HG03060 (cell line): ENCODE results near the gene C14orf180.

Experiments
- ATAC-seq: cut with Tn5 transposase; IDR thresholded peaks from one replicate; pipeline ENCODE4 v1.9.1; 2021; ENCODE audit warnings: low read depth, moderate number of reproducible peaks; ENCODE audit not compliant: unreplicated experiment

C14orf180 gene

DNA sequence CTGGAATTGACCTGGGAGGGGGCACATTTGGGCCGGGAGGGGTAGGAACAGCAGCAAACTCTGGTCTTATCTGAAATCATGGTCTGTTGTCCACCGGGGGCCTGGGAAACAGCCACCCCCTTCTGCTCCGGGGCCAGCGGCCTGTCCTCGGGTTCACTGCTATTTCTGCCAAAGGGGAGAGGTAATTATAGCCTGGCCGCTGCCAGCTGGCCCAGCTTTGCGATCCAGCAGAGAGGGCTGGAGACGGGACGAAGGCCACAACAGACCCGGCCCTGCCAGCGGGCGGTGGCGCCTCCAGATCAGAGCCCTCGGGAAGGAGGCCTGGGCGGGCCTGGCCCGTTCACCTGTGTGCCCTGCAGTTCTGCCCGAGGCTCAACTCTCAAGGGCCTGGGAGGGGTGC lies at the start of gene C14orf180:
TSS of gene C14orf180 (plus strand) at position 258 of the 400 bp plus-strand sequence. CDS start 6,667 bp downstream, outside the sequence.
- no peak for ATAC-seq

DNA sequence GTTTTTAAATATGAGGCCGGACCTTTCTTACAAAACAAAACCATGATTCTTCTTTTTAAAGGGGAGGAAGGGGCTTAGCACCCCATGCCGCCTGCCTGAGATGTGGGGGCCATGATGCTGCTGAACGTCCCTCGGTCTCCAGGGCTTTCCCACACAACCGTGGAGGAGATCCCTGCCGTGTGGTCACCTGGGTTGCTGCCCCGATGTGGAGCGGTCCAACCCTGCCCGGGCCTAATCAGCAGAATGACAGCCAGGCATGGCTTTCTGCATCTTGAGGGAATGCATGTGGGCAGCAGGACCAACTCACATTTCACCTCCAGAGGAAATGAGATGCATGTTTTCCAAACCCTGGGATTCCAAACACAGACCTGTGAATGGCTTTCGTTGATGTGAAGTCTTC lies 48.9 kb upstream of the C14orf180 start:
- ATAC-seq = no peak

DNA sequence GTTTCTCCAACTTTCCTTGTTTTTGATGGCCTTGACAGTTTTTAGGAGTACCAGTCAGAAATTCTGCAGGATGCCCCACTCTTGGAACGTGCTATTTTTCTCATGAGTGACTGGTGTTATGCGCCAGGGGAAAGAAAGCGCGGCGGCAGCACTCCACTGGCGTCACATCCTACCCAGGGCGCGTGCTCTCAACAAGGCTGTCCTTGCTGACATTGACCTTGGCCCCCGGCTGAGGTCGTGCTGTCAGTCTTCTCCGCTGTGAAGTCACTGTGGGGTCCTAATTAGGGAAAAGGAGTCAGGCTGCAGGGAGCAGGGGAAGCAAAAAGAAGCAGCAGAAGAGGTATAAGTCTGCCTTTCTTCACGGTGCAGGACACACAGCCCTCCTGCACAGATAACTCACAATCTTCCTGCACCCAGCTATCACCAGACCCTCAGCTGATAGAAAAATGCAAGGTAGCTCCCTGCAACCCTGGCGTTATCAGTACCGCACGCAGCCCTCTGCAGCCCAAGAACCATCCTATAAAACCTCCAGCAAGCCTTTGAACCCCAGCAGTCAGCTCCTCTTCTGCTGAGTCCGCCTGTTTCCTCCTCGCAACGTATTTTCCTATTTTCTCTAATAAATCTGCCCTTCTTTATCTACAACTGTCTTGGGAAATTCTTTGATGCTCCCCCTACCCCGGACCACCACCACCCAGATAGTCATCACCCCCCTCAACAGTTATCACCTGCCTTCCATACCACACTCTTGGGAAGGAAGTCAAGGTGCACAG lies 48.0 kb upstream of the C14orf180 start:
- no peak for ATAC-seq

DNA sequence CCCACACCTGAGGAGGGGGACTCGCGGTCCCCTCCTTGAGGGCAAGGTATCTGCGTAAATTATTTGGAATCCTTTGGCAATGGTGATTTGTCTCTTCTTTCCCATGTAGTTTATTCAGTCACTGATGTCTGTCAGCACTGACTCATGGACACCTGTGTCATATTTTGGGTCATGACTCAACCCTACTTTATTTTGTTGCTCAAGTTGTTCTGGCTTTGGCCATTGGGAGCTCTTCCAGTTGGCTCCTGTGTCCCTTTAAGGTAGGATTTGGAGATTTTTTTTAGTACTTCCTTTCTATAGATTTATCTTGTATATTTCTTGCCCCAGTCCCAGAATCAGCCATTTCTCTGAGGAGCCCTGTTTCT lies 47.4 kb upstream of the C14orf180 start:
- no peak for ATAC-seq

DNA sequence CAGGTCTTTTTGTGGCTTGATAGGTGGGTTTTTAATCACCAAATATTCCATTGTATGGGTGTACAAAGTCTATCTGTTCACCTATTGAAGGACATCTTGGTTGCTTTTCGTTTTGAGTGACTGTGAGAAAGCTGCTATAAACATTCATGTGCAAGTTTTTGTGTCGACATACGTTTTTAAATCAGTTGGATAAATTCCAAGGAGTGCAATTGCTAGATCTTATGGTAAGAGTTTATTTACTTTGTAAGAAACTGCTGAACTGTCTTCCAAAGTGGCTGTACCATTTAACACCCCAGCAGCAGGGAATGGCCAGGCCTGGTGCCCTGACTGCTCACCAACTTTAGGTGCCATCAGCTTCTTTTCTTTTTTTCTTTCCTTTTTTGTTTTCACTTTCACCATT lies 45.5 kb upstream of the C14orf180 start:
- no peak for ATAC-seq

DNA sequence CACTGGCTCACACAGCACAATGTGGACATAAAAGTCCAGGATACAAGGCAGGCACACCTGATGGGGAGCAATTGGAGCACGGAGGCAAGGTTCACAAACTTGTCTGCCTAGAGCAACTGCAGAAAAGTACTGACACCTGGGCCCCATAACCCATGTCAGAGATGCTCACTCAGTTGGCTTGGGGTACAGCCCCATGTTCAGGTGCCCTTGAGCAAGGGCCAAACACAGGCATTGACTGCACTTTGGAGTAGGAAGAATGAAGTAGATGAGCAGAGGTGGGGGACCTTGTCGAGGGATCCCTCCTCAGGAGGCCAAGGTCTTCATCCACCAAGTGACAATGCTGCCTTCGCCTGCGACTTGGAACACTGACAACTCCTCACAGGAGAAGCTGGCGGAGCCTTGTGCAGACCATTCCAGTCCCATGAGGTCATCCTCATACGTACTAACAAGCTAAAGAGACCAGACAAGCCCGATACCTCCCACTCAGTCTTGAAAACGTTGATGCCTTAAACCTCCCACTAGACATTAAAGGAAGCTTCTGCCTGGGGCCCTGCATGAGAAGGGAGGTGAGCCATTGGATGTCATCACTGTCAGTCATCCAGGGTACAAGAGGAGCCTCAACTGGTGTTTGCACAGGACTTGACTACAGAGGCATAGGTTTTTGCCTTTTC lies 42.5 kb upstream of the C14orf180 start:
- no peak for ATAC-seq

DNA sequence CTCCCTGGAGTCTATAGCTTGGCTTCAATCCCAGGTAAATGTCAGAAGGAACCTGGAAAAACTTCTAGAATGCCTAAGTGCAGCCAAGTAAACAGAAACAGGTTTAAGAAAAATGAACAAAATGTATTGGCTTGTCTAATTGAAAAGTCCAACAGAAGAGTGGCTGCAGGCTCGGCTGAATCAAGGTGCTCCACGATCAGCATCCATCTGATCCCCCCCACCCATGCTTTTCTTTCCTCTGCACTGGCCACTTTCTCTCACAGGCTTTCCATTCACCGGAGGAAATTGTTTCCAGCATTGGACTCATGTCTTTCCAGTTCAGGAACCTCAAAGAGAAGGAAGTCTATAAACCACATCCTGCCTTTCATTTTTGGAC lies 42.0 kb upstream of the C14orf180 start:
- ATAC-seq = no peak

DNA sequence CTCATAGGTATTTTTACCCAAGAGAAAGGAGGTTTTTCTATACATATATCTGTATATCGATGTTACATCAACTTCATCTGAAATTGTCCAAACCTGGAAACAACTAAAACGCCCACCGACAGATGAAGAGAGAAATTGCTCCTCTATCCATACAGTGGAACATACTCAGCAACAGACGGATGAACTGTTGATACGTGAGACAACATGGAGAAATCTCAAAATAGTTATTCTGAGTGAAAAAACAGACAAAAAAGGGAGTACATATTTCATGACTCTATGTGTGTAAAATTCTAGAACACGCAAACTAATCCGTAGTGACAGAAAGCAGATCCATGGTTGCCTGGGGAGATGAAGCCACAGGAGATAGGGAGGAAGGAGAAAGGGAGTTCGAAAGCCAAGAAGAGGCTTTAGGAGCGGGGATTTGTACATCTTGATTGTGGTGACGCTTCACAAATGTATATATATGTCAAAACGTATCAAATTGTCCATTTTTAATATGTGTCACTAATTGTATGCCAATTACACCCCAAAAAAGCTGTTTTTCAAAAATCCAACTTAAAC lies 37.6 kb upstream of the C14orf180 start:
- no peak for ATAC-seq

DNA sequence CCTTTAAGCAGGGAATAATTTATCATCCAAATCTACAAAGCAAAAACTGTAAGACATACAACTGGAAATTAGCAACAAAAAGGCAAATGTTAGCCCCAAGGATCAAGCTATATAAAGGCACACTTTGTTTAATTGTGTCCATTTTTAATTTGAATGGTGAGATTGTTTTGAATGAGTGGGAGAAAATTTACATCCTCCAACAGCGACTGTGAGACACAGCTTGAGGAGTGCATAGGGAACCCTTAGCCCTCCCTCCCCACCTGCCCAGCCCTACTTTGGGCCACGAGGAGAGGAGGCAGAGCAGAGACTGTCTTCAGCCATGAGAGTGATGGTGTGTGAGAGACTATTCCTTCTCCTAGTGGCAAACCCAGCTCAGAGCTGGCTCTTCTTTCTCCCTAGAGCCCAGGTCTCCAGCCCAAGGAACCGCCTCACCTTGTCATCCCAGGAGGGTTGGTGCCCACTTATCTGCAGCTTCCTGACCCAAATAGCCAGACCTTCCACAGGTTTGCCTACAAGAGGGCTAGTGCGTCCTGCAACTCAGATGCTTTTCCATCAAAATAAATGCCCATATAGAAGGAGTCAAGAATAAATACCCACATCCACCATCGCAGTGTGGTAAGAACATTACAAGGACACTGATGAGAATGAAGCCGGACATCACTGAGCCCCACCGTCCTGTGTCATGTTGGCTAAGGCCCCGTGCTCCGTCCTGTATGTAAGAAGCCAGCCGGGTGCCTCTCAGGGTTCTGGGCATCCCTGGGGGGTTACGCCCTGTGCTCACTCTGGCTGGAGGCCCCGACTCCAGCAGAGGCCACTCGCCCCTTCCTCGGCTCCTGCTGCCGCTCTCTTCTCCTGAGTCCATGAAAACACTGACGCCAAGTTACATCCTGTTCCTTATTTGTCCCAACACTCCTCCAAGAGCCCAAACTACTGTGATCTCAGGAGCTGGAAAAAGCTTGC lies 36.4 kb upstream of the C14orf180 start:
- no peak for ATAC-seq

DNA sequence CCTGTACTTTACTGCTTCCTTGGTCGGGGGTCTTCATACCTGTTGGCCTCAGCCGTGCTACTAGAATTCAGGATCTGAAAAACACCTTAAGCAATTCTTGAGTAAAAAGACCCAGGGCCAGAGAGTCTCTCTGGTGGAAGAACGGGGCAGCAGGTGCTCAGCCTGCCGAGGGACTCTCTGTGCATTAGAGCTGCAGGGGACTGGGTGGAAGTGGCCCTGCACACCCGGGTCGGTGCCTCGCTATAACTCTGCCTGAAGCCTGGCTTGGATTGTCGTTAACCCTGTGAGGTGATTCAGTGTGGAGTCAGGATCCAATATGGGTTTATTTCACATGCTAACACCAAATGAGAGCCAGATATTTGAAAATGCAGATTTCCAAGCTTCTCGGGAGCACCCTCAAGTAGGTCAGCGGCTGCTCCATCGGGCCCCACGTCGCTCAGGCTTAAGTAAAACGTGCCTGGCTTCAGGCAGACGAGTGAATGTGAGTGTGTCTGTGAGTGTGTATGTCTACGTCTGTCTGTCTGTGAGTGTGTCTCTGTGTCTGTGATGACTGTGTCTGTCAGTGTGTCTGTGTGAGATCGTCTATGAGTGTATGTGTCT lies 35.1 kb upstream of the C14orf180 start:
- no peak for ATAC-seq

DNA sequence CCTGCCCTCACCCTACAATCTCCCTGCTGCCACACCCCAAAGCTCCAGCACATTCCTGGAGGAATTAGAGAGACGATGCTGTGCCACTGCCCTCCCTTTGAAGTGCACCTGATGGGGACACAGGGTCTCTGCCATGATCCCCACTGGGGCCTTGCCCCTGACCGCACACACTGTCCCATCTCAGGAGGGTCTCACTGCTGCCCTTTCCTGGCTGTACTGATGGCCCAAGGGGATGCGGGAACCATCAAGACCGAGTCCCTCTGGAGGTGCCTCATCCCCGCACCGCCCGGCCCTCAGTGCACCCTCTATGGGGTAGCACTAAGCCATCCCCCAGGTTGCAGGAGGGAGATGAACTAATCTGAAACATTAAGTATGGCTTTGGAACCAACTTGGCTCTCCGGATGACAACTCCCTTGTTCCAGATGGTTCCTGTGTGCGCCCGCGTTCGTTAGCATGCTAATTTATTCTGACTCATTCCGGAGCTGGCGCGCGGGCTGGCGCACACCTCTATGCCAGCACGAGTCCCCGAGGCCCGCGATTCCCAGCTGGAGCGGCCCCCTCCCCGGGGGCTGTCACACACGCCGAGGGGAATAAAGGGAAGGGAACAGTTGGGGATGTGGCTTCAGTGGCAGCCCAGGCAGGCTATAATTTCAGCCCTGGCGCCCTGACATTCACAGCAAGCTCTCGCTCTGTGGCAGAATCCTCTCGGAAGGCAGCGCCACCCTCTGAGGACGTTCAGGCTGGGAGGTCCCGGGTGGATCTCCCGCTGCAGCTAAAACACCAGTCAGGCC lies 34.2 kb upstream of the C14orf180 start:
- ATAC-seq = no peak

DNA sequence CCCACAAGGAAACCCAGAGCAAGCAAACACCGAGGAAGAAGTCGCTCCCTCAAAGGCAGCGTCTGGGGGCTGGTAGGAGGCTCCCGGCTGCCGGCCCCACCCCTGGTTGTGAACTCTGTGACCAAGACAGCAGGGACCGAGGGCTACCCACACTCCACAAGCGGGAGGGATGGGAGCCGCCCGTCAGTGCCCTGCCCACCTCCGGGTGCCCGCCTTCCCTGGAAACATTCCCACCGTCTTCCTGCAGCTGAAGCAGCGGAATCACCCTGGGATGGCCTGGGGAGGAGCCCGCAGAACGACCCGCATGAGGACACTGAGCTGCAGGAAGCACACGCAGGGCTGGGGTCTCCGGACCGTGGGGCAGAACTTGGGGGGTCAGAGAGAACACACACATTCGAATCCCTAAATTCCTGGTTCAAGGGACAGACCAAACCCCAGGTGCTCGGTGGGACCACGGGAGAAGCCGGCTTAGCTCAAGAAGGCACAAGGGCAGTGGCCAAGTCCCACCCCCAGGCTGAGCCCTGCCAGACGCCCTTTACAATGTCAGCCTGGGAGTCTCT lies 33.5 kb upstream of the C14orf180 start:
- ATAC-seq = no peak

DNA sequence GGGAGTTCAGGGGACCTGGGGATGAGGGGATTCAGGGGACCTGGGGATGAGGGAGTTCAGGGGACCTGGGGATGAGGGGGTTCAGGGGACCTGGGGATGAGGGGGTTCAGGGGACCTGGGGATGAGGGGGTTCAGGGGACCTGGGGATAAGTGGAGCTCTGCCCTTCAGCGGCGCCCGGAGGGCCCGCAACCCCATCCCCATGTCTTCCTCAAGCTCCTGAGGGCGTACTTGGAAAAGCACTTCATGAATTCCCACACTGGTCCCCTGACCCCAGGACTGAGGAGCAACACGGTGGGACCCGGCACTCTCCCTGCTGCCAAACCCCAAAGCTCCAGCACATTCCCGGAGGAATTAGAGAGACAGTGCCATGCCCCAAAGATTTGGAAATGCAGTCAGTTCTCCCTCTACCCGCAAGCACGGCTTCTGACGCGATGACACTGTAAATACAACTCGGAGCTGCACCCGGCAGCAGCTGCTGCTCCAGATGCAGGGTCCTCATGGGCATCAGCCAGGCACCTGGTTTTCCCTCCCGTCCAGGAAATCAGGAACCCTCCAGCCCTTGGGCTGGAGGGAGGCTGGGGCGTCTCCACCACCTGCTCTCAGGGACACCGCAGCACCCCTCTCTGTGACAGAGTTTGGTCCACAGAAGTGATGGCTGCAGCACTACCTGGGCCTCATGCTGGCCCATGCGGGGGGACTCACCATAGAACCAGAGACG lies 32.8 kb upstream of the C14orf180 start:
- no peak for ATAC-seq

DNA sequence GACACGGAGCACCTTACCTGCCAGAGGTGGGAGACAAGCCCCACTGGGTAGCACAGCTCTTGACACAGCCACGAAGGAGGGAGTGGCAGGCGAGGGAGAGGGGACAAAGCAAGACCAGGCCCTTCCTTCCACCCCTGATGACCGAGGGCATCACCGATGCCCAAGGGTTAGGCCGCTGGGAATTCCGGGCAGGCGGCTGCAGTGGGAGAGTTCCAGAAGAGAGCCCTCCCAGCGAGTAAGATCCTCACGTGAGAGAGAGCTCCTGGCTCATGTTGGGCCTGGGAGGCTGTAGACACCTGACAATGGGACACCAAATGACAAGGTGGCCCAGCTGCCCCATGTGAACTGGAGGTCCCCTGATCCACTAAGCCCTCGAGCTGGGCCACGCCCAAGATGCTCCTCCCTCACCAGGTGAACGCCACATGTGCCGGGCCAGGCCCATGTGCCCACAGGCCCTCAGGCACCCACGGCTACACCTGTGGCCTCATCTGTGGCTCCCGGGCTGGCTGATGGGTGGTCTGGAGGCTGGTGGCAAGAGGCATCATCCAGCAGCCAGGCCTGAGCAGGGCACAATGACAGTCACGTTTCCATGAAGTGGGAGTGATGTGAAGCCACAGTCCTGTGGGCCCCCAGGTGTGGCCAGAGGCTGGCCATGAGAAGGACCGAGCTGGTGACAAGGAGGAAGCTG lies 32.1 kb upstream of the C14orf180 start:
- ATAC-seq = no peak

DNA sequence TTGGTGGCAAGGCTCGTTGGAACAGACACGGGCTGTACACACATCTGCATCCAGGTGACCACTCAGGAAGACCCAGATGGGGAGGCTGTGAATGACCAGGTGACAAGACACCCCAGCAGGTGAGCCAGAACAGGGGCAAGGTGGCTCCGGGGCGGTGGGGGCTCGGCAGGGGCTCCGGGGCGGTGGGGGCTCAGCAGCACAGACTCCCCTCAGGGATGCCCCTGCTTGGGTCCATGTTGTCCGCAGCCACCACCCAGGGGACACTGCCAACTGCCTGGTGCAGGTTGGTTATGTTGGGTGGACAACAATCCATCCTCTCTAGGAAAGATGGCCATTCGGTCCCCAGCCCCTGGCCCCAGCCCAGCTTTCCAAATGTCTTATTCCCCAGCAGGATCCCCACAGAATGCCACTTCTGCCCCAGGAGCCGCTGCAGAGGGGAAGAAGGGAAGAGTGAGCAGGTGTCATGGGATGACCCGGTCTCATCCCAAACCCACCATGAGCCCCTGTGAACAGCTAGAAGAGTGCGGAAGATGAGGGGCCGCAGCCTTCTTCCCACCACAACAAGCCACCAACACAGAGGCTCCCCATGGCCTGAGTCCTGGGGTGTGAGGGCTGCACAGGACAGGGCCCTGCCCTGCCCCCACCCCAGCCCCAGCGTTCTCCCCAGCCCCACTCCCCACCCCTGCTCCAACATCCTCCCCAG lies 31.4 kb upstream of the C14orf180 start:
- no peak for ATAC-seq

DNA sequence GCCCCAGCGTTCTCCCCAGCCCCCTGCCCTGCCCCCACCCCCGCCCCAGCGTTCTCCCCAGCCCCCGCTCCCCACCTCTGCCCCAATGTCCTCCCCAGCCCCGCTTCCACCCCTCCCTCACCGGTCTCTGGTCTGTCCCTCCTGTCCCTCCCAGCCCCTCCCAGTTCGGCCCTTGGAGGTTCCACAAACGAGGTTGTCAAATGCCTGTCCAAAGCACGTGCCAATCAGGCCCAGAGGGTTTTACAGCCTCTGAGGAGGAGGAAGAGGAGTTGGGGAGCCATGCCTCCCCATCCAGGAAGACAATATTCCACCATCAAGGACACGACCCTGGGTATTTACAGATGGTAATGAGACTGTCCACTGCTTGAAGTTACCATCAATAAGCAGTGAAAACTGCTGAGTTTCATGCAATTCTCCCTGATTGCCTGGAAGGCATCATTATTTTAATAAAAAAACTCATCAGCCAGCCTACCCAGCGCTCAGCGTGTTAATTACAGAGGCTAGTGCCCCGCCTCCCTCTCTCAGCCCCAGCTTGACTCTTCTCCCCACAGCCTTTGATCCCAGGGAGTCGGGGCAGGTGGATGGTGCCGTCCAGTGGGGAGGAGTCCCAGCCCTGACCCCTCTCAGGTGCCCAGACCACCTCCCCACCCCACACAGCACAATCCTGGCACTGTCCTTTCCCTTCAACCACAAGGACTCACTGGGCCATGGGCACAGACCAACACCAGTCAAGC lies 30.6 kb upstream of the C14orf180 start:
- no peak for ATAC-seq
